Measurements from ENCODE around the gene EVA1C. TPM values are rescaled to one million over a fixed set of nuclear protein-coding genes. Genes with fewer than 3 reads are reported as not detected.
"Not testable (repeated sequence)": the region's sequence is repeated elsewhere in the genome, so short reads cannot be mapped to it uniquely, and the experiment has no call there.

The EVA1C gene
- total and polyA plus RNA-seq, 12 donors, result 12.1 to 42.9 (median 14.0) TPM

DNA sequence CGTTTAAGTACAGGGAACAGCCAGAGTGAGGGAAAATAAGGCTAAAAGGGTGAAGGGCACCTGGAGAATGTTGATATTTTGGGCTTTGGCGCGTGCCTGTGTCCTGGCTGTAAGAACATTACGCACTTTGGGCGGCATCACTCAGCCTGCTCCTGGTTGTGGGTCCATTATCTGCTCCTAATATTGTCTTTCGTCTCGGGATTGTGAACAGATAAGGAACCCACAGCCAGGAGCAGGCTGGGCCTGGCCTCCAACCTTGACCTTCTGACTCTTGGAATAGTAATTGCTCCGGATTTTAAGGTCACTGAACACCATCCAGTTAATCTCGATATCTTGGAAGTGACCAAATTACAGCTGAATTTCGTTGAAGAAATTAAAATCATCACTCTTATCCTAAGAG lies 111.0 kb downstream of the EVA1C start:
- Histone ChIP-seq H3K4me1 (peaks cover 27 to 64% (median 55%) of the 10 kb centered on the region in 9 donors), H3K9me3 (peaks cover 0 to 7% (median 0%) of the 10 kb centered on the region in 11 donors), H3K27me3 (no peaks in the 10 kb centered on the region), H3K27ac (peak overlapping the region; percentile 41 to 93 (median 88)), H3K4me3 (no peak overlapping the region), H3K36me3 (no peaks in the 10 kb centered on the region)
- intact Hi-C loops (cut with DNase I), result loop anchor here in 6 of 10 donors (5.0 kb wide), 3 partner anchors 39 to 116 kb away; partner anchors contain the start of gene EVA1C (in 3 of the 6)
- ATAC-seq (no peak), DNase-seq (no peak)
- WGBS, 2 donors, result 70 to 73% methylated on average over 10 of the region's 10 CpGs
- TF ChIP-seq, protein P1, sequence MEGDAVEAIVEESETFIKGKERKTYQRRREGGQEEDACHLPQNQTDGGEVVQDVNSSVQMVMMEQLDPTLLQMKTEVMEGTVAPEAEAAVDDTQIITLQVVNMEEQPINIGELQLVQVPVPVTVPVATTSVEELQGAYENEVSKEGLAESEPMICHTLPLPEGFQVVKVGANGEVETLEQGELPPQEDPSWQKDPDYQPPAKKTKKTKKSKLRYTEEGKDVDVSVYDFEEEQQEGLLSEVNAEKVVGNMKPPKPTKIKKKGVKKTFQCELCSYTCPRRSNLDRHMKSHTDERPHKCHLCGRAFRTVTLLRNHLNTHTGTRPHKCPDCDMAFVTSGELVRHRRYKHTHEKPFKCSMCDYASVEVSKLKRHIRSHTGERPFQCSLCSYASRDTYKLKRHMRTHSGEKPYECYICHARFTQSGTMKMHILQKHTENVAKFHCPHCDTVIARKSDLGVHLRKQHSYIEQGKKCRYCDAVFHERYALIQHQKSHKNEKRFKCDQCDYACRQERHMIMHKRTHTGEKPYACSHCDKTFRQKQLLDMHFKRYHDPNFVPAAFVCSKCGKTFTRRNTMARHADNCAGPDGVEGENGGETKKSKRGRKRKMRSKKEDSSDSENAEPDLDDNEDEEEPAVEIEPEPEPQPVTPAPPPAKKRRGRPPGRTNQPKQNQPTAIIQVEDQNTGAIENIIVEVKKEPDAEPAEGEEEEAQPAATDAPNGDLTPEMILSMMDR (IDR thresholded peaks at IDR 0.05), result no peak

DNA sequence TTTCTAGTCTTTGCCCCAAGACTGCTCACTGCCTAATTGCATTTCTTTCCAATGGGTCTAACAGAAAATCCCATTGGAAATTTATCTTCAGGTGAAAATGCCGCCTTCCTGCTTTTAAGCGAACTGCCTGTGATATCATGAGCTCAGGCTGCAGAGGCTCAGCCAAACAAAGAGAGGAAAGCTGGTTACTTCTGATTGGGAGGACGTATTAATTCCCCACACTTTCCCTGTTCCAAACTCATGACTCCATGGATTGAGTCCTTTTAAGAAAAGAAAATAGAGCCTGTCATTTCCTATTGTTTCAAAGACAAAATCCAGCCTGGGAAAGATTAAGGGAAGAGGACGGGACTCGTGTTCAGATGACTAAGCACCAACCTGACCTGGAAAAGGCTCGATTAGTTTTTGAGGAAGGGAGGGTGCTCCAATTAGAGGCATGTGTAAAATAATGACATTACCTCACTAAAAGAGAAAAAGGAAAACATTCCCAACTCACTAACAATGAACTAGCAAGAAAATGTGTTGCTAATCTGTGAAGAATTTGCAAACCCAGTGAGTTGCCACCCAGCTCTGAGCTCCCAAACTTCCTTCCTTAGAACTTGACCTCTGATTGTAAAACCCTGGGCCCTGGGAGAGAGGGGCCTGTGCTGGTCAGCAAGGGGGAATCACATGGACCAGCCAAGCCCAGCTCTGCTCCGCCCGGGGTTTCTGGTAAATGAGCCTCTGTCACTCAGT lies 111.6 kb downstream of the EVA1C start:
- Histone ChIP-seq H3K27ac (peak overlapping the region; percentile 41 to 93 (median 88)), H3K4me3 (no peak overlapping the region), H3K9me3 (peaks cover 0 to under 1% (median 0%) of the 10 kb centered on the region in 11 donors), H3K27me3 (no peaks in the 10 kb centered on the region), H3K36me3 (no peaks in the 10 kb centered on the region), H3K4me1 (peaks cover 27 to 64% (median 55%) of the 10 kb centered on the region in 9 donors)
- WGBS, 2 donors, result 52 to 55% methylated on average over 8 of the region's 8 CpGs
- peak; percentile 35 to 66 (median 58) for ATAC-seq
- intact Hi-C loops (cut with DNase I), result loop anchor here in 6 of 10 donors (2.0 to 5.0 kb wide), 4 partner anchors 38 to 117 kb away; partner anchors contain the start of gene EVA1C (in 4 of the 6)
- TF ChIP-seq, protein P1 (IDR thresholded peaks at IDR 0.05), result no peak
- peak in 1 of 2 donors; percentile 67 for DNase-seq

DNA sequence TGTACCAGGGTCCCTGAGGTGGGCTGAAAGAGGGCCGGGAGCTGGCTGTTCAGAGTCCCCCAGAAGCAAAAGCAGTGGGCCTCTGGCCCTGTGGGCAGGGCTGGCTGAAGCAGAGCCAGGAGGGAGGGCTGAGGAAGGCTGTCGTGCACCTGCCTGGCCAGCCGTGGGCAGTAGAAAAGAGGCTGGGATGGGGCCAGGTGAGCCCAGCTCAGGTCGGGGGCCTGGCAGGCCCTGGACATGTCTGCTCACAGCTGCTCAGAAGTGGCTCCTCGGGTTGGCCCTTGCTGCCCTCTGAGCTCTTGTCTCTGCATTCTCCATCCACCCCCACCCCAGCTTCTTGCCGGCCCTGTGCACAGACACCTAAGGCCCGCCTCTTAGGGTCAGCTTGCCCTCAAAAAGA lies 112.8 kb downstream of the EVA1C start:
- Histone ChIP-seq H3K4me1 (peaks cover 19 to 55% (median 47%) of the 10 kb centered on the region in 9 donors), H3K36me3 (no peaks in the 10 kb centered on the region), H3K9me3 (no peaks in the 10 kb centered on the region), H3K27ac (peak overlapping the region; percentile 39 to 93 (median 87)), H3K4me3 (no peak overlapping the region), H3K27me3 (no peaks in the 10 kb centered on the region)
- ATAC-seq (no peak), DNase-seq (no peak)
- intact Hi-C loops (cut with DNase I), result loop anchor here in 3 of 10 donors (2.0 to 5.0 kb wide), 2 partner anchors 37 to 112 kb away; partner anchors contain the start of gene EVA1C (in 1 of the 3)
- TF ChIP-seq, protein P1 (IDR thresholded peaks at IDR 0.05), result no peak
- 83 to 87% methylated on average over 7 of the region's 7 CpGs for WGBS, 2 donors

DNA sequence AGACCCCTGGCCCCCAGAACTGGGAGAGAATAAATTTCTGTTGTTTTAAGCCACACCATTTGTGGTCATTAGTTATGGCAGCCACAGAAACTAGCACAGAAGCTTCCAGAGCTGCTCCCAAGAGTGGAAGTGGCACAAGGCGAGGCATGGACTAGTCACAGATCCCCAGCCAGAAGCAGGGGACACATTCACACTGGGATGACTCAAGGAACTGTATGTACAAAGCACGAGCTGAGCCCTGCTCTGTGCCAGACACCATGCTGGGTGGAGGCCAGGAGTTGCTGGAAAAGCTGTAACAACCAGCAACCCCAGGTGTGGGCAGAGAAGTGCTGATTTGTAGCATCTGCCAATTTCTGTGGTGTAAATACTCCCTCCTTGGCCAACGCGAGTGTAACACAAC lies 117.2 kb downstream of the EVA1C start:
- intact Hi-C loops (cut with DNase I), result loop anchor here in 2 of 10 donors (5.0 kb wide), 1 partner anchor 33 kb away; no protein-coding TSS in a partner anchor
- DNase-seq (no peak), ATAC-seq (peak in 3 of 8 donors; percentile 62 to 74 (median 65))
- Histone ChIP-seq H3K9me3 (no peaks in the 10 kb centered on the region), H3K27ac (no peak overlapping the region), H3K4me1 (peaks cover 3 to 13% (median 8%) of the 10 kb centered on the region in 9 donors), H3K36me3 (no peaks in the 10 kb centered on the region), H3K27me3 (no peaks in the 10 kb centered on the region), H3K4me3 (no peak overlapping the region)
- WGBS, 2 donors, result 86 to 90% methylated on average over 4 of the region's 4 CpGs
- TF ChIP-seq, protein P1 (IDR thresholded peaks at IDR 0.05), result no peak

- ATAC-seq; H3K9me3 ChIP-seq; H3K4me1 ChIP-seq; H3K4me3 ChIP-seq; DNase-seq; H3K36me3 ChIP-seq; intact Hi-C loops (cut with DNase I); H3K27me3 ChIP-seq; H3K27ac ChIP-seq: not testable (repeated sequence)
- 86% methylated on average over 7 of the region's 7 CpGs for WGBS, 2 donors
These were observed 118.3 kb downstream of the EVA1C start for GRCh38 chr21:32530809-32531208.

DNA sequence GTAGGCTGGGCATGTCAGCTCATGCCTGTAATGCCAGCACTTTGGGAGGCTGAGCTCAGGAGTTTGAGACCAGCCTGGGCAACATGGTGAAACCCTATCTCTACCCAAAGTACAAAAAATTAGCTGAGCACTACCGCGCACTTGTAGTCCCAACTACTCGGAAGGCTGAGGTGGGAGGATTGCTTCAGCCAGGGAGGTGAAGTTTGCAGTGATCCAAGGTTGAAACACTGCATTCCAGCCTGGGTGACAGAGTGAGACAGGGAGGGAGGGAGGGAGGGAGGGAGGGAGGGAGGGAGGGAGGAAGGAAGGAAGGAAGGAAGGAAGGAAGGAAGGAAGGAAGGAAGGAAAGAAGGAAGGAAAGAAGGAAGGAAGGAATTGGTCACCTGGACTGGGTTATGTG lies 119.1 kb downstream of the EVA1C start:
- DNase-seq; H3K27me3 ChIP-seq; H3K36me3 ChIP-seq; H3K9me3 ChIP-seq; ATAC-seq; H3K4me1 ChIP-seq; intact Hi-C loops (cut with DNase I); H3K4me3 ChIP-seq; H3K27ac ChIP-seq: not testable (repeated sequence)
- 75 to 81% methylated on average over 3 of the region's 3 CpGs for WGBS, 2 donors

Data from heart right ventricle (tissue), 16 donors.